Muscle layer of duodenum (tissue), 2 donors: Measurements from ENCODE around the gene FAM210A.
"Not testable (repeated sequence)": the region's sequence is repeated elsewhere in the genome, so short reads cannot be mapped to it uniquely, and the experiment has no call there.

Source experiments
- H3K27ac ChIP-seq: one replicate; pipeline ENCODE4 v1.7.0; 2013; ENCODE audit warnings: mild to moderate bottlenecking, low read length
- H3K27me3 ChIP-seq: one replicate; pipeline ENCODE4 v1.7.0; 2013; ENCODE audit warnings: low read depth, mild to moderate bottlenecking, control low read depth, low read length
- H3K36me3 ChIP-seq, 2 donors: one replicate each; pipeline ENCODE4 v1.7.0; 2013; ENCODE audit warnings: low read length in 2 of 2, control low read depth in 1 of 2, mild to moderate bottlenecking in 1 of 2; ENCODE audit not compliant: insufficient read depth in 2 of 2, control insufficient read depth in 1 of 2
- H3K4me1 ChIP-seq, 2 donors: one replicate each; pipeline ENCODE4 v1.7.0; 2013; ENCODE audit warnings: low read length in 2 of 2, mild to moderate bottlenecking in 2 of 2, control low read depth in 1 of 2, moderate library complexity in 1 of 2; ENCODE audit not compliant: insufficient read depth in 2 of 2, control insufficient read depth in 1 of 2
- H3K4me3 ChIP-seq, 2 donors: one replicate each; pipeline ENCODE4 v1.7.0; 2013; ENCODE audit warnings: low read length in 2 of 2, low read depth in 1 of 2, mild to moderate bottlenecking in 1 of 2
- H3K9me3 ChIP-seq, 2 donors: one replicate each; pipeline ENCODE4 v1.7.0; 2013; ENCODE audit warnings: low read length in 2 of 2, control low read depth in 1 of 2, mild to moderate bottlenecking in 1 of 2; ENCODE audit not compliant: control insufficient read depth in 1 of 2
- donor health status: healthy.

Gene FAM210A, protein sequence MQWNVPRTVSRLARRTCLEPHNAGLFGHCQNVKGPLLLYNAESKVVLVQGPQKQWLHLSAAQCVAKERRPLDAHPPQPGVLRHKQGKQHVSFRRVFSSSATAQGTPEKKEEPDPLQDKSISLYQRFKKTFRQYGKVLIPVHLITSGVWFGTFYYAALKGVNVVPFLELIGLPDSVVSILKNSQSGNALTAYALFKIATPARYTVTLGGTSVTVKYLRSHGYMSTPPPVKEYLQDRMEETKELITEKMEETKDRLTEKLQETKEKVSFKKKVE

DNA sequence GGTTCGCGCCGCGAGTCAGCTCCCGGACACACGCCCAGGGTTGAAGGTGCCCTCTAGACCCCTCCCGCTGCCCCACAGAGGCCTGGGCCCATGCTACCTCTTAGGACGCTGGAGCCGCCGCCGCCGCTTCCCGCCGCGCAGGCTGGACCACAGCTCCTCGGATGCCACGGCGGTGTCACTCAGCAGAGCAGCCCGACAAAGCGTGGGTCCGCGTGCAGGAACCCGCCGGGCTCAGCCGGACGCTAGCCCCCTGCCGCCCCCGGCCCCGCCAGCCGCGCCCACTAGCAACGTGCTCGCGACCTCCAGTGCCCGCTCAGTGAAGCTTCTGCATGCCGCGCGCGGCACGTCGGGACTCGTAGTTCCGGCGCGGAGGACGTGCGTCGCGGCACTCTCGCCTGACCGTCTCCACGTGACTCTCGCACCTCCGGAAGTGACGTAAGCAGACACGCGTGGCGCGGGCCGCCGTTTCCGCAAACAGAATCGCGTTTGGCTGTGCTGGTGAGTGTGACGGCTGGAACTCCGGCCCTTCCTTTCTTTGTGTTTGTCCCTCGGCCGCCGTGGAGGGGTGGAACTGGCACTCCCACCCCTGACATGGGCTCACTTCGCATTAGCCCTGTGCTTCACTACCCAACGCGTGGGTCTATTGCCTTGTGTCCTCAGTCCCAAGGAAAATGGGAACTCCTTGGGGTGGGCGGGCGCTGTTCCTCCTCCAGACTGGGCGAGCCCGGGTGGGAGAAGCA is at the start of gene FAM210A, which contains the start of gene RNMT:
Gene FAM210A (minus strand): TSS at position 327 of the 740 bp plus-strand sequence. CDS start 44,481 bp downstream, outside the sequence.
Gene RNMT (plus strand): TSS at position 442 of the 740 bp plus-strand sequence. CDS start 4,845 bp downstream, outside the sequence.
- Histone ChIP-seq H3K27me3 (no peaks in the 10 kb centered on the region), H3K4me3 (peak within 1 kb of the TSS; percentile 91 to 97), H3K27ac (peak within 1 kb of the TSS; percentile 93), H3K4me1 (peaks cover 6 to 19% of the 10 kb centered on the region in 2 donors), H3K9me3 (no peaks in the 10 kb centered on the region), H3K36me3 (peaks cover 0 to 3% of the 10 kb centered on the region in 2 donors)

DNA sequence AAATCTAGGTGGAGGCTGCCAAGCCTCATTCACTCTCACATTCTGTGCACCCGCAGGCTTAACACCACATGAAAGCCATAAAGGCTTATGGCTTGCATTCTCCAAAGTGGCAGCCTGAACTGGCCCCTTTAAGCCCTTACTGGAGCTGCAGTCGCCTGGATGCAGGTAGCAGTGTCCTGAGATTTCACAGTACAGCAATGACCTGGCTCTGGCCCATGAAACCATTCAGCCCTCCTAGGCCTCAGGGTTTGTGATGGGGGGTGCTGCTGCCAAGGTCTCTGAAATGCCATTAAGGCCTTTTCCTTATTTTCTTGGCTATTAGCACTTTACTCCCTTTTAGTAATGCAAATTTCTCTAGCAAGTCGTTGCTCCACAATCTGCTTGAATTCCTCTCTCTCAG is 48.7 kb upstream of the FAM210A start:
- Histone ChIP-seq H3K4me3 (no peak overlapping the region), H3K27me3 (no peaks in the 10 kb centered on the region), H3K9me3 (peaks cover 0 to 7% of the 10 kb centered on the region in 2 donors), H3K36me3 (no peaks in the 10 kb centered on the region), H3K27ac (no peak overlapping the region), H3K4me1 (no peaks in the 10 kb centered on the region)

DNA sequence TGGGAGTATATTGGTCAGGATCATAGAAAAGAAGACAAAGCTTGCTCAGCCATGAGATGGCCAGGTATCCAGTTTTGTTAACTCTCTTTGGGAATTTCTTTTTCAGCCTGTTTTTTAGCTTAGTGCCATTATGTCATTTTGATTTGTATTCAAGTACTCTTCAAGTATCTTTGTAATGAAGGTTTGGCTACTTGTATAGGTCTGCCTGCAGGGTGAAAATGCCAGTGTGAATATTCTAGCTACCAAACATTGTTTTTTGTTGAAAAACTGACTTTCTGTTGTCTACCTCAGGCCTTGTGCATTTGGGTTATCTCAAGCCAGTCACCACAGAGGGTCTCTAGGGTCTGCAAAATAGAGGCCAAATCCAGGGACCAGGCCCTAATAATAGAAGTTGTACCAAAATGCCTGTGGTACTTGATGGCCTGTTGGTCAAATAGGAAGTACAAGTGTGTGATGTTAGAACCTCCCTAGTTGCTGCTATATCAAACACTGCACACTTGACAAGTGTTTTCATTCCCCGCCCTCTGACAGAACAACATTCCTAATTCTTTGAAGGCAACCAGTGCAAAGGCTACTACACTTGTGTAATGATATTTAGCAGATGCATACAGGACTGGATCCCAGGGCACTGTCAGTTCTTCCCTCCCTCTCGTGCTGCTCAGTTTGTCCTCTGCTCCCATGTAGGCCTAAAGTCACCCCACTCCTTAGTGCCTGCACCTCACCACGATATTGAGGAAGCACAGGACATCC is 36.5 kb upstream of the FAM210A start:
- H3K36me3 ChIP-seq: peaks cover under 1 to 48% of the 10 kb centered on the region in 2 donors
- H3K27ac ChIP-seq: no peak overlapping the region
- H3K4me1 ChIP-seq: no peaks in the 10 kb centered on the region
- H3K4me3 ChIP-seq: no peak overlapping the region
- no peaks in the 10 kb centered on the region for H3K27me3 ChIP-seq
- peaks cover 0 to 2% of the 10 kb centered on the region in 2 donors for H3K9me3 ChIP-seq

DNA sequence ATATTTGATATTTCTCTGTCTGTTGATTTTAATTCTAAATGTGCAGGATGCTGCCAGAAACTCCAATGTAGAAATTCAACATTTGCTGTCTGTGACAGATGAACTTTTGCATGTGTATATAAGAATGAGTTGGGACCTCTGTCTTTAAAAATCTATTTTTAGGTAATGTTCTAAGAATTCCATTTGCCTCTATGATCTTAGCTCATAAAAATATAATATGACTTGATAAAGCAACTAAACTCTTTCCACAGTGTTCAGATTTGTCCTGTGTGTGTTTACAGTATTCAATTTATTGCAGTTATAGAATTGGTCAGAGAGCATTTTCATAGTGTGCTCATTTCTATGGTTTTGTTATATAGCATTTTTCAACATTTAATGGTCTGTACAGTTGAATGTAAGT is 33.7 kb upstream of the FAM210A start:
- Histone ChIP-seq H3K4me1 (no peaks in the 10 kb centered on the region), H3K27ac (no peak overlapping the region), H3K4me3 (no peak overlapping the region), H3K36me3 (peaks cover 26 to 66% of the 10 kb centered on the region in 2 donors), H3K9me3 (no peaks in the 10 kb centered on the region), H3K27me3 (no peaks in the 10 kb centered on the region)

DNA sequence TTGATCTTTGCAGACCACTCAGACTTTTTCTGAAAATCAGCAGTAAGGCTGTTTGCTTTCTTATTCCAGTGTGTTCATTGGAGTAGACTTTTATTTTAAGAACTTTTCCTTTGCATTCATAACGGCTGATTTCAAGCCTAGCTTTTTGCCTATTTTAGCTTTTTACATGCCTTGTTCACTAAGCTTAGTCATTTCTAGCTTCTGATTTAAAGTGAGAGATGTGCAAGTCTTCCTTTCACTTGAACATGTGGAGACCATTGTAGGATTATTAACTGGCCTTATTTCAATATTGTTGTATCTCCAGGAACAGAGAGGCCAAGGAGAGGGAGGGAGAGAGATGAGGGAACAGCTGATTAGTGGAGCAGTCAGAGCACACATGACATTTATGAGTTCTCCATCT is 32.3 kb upstream of the FAM210A start:
- Histone ChIP-seq H3K9me3 (no peaks in the 10 kb centered on the region), H3K4me1 (no peaks in the 10 kb centered on the region), H3K27me3 (no peaks in the 10 kb centered on the region), H3K4me3 (no peak overlapping the region), H3K36me3 (peaks cover 36 to 75% of the 10 kb centered on the region in 2 donors), H3K27ac (no peak overlapping the region)

DNA sequence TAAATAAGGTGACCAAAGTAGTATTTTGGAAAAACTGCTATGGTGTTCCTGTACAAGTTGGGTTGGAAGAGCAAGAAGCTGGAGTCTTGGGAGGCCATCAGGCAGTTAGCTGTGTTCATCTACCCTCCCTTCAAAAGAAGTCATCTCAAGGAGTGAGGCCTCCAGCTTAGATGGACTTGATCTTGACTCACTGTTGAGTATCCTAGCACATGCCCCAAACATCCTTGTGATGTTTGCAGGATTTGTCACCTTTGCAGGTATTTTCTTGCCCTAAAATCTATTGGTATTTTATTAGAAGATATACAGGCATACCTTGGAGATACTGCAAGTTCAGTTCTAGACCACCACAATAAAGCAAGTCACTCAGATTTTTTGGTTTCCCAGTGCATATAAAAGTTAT is 30.3 kb upstream of the FAM210A start:
- Histone ChIP-seq H3K9me3 (no peaks in the 10 kb centered on the region), H3K36me3 (peaks cover 46 to 77% of the 10 kb centered on the region in 2 donors), H3K4me1 (no peaks in the 10 kb centered on the region)

DNA sequence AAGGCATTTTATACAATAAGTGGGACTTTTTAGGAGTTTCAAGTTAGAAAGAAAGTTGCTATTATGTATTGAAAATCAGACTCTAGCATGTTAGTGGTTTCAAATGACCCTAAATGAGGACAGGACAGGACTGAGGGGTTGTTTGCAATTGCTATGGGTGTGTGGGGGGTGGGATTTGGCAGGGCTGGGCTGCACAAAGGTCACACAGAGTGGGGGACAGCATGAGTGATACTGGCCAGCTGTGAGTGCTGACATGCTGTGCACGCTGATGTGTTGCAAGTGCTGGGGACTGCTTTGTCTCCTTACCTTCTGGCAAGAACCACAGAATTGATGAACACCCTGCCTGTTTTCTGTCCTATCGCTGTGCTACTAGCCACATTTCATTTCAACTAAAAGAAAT is 29.9 kb upstream of the FAM210A start:
- H3K9me3 ChIP-seq: no peaks in the 10 kb centered on the region
- no peaks in the 10 kb centered on the region for H3K4me1 ChIP-seq
- peaks cover 46 to 73% of the 10 kb centered on the region in 2 donors for H3K36me3 ChIP-seq
- no peaks in the 10 kb centered on the region for H3K27me3 ChIP-seq
- no peak overlapping the region for H3K27ac ChIP-seq
- no peak overlapping the region for H3K4me3 ChIP-seq

More for the DNA sequence above, 30.3 kb upstream of the FAM210A start:
- H3K27ac ChIP-seq: no peak overlapping the region
- no peaks in the 10 kb centered on the region for H3K27me3 ChIP-seq
- H3K4me3 ChIP-seq: no peak overlapping the region

DNA sequence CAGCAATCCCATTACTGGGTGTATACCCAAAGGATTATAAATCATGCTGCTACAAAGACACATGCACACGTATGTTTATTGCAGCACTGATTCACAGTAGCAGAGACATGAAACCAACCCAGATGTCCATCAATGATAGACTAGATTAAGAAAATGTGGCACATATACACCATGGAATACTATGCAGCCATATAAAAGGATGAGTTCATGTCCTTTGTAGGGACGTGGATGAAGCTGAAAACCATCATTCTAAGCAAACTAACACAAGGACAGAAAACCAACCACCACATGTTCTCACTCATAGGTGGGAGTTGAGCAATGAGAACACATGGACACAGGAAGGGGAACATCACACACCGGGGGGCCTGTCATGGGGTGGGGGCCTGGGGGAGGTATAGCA is 25.2 kb upstream of the FAM210A start:
- H3K4me1 ChIP-seq, H3K27ac ChIP-seq, H3K4me3 ChIP-seq, H3K27me3 ChIP-seq, H3K9me3 ChIP-seq: not testable (repeated sequence)
- H3K36me3 ChIP-seq: peaks cover 58 to 75% of the 10 kb centered on the region in 2 donors

DNA sequence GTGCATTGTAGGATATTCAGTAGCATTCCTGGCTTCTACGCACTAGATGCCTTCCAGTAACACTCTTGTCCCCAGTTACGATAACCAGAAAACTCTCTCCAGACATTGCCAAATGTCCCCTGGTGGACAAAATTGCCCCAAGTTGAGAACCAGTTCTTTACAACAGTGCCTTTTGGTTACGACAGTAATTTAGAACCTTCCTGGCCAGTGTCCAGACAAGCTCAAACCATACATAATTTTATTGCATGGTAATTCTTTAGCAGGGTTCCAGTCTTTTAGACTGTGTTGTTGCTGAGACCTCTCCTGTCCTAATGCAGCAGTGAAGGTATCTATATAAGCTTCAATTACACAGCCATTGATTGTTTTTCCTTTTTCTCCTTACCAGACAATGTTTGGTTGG is 20.3 kb upstream of the FAM210A start:
- peaks cover 38 to 51% of the 10 kb centered on the region in 2 donors for H3K36me3 ChIP-seq
- H3K4me1 ChIP-seq: no peaks in the 10 kb centered on the region
- no peaks in the 10 kb centered on the region for H3K27me3 ChIP-seq
- no peak overlapping the region for H3K4me3 ChIP-seq
- no peaks in the 10 kb centered on the region for H3K9me3 ChIP-seq
- no peak overlapping the region for H3K27ac ChIP-seq

DNA sequence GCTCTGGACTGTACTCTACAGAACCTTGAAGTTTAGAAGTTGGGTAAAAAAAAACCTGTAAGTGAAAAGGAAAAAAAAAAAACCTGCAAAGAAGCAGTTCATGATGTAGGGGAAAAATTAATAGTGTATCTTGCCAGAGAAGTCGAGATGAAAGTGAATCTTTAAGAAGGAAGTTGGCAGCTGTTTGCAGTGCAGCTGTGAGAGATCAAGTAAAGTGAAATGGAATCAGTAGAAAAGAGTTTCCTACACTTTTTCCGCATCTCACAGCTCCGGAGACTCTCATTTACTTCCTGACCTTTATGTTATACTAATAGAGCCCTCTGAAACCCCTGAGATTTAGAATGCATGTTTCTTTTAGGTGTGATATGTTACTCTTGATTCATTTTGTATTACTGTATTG is 19.3 kb upstream of the FAM210A start:
- H3K4me3 ChIP-seq: no peak overlapping the region
- no peak overlapping the region for H3K27ac ChIP-seq
- H3K4me1 ChIP-seq: no peaks in the 10 kb centered on the region
- H3K9me3 ChIP-seq: no peaks in the 10 kb centered on the region
- H3K36me3 ChIP-seq: peaks cover 38 to 51% of the 10 kb centered on the region in 2 donors
- no peaks in the 10 kb centered on the region for H3K27me3 ChIP-seq

DNA sequence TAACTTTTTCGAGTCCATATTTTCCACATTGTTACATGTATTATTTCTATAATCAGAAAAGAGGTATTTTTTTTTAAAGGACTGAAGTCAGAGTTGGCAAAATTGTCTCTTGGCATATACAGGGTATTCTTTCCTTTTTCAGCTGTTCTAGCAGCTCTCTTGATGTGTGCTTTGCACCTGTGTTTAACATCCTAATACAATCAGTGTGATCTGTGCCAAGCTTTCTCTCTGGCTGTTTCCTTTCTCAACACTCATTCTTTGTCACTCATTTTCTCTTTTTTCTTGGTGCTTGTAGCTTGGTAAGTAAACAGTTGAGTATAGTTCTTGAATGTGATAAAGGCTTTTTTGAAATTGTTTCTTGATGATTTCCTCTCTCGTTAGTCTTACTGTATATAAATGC is 9.3 kb upstream of the FAM210A start:
- Histone ChIP-seq H3K9me3 (no peaks in the 10 kb centered on the region), H3K27me3 (no peaks in the 10 kb centered on the region), H3K27ac (no peak overlapping the region), H3K36me3 (peaks cover 19 to 45% of the 10 kb centered on the region in 2 donors), H3K4me1 (no peaks in the 10 kb centered on the region), H3K4me3 (no peak overlapping the region)
